HepG2 (cell line): Measurements from ENCODE around the gene HIVEP2. TPM values are rescaled to one million over a fixed set of nuclear protein-coding genes. Genes with fewer than 3 reads are reported as not detected.
A peak's percentile ranks its signal among the peaks of the same experiment; 100 is the strongest.

Source experiments
- BATF2 ChIP-seq: sonication (generic); formaldehyde crosslinking; IDR thresholded peaks from 2 replicates; pipeline ENCODE4 v1.8.0; 2022; ENCODE audit warnings: mild to moderate bottlenecking, missing genetic modification reagents, moderate library complexity
- CHCHD3 ChIP-seq: sonication (generic); formaldehyde crosslinking; IDR thresholded peaks from 2 replicates; pipeline ENCODE4 v1.8.0; 2022; ENCODE audit warnings: mild to moderate bottlenecking, missing genetic modification reagents, moderate library complexity
- FOSL1 ChIP-seq: sonication (generic); formaldehyde crosslinking; IDR thresholded peaks from 2 replicates; pipeline ENCODE4 v1.9.0; 2021; ENCODE audit warnings: missing genetic modification reagents, borderline replicate concordance
- FOSL2 ChIP-seq: sonication (generic); formaldehyde crosslinking; IDR thresholded peaks from 2 replicates; pipeline ENCODE4 v1.4.0; 2020; ENCODE audit warnings: missing genetic modification reagents
- MAX ChIP-seq: IDR thresholded peaks from 2 replicates; pipeline ENCODE4 v1.6.1; 2012; ENCODE audit warnings: inconsistent platforms
- MXD4 ChIP-seq: IDR thresholded peaks from 2 replicates; pipeline ENCODE4 v1.6.1; 2016; ENCODE audit warnings: mild to moderate bottlenecking, missing biosample characterization, missing genetic modification reagents
- NFRKB ChIP-seq: fragments of 450-650 bp; IDR thresholded peaks from 2 replicates; pipeline ENCODE4 v1.6.1; 2017
- NFYB ChIP-seq: sonication (generic); formaldehyde crosslinking; IDR thresholded peaks from 2 replicates; pipeline ENCODE4 v1.4.0; 2020; ENCODE audit warnings: missing genetic modification reagents
- NR2C2 ChIP-seq: sonication (generic); formaldehyde crosslinking; IDR thresholded peaks from 2 replicates; pipeline ENCODE4 v1.4.0; 2020; ENCODE audit warnings: missing genetic modification reagents, mild to moderate bottlenecking, moderate library complexity, borderline replicate concordance
- RBAK ChIP-seq: sonication (generic); formaldehyde crosslinking; IDR thresholded peaks from 2 replicates; pipeline ENCODE4 v1.5.1; 2020; ENCODE audit warnings: mild to moderate bottlenecking, missing genetic modification reagents
- RBM22 ChIP-seq: fragments of 200-400 bp; formaldehyde crosslinking; optimal IDR thresholded peaks from 2 replicates; pipeline ENCODE3; 2017; ENCODE audit warnings: mild to moderate bottlenecking, low read length, moderate library complexity
- SCMH1 ChIP-seq: sonication (generic); formaldehyde crosslinking; IDR thresholded peaks from 2 replicates; pipeline ENCODE4 v1.9.0; 2021; ENCODE audit warnings: missing genetic modification reagents, mild to moderate bottlenecking, borderline replicate concordance
- SOX5 ChIP-seq: IDR thresholded peaks from 2 replicates; pipeline ENCODE4 v1.6.1; 2016; ENCODE audit warnings: borderline replicate concordance
- TERF1 ChIP-seq: sonication (generic); formaldehyde crosslinking; IDR thresholded peaks from 2 replicates; pipeline ENCODE4 v1.8.0; 2022; ENCODE audit warnings: mild to moderate bottlenecking, missing genetic modification reagents, moderate library complexity
- ZBTB3 ChIP-seq: sonication (generic); formaldehyde crosslinking; IDR thresholded peaks from 2 replicates; pipeline ENCODE4 v1.4.0; 2020; ENCODE audit warnings: low read depth, mild to moderate bottlenecking, moderate library complexity, missing genetic modification reagents, borderline replicate concordance
- ZNF264 ChIP-seq: sonication (generic); formaldehyde crosslinking; IDR thresholded peaks from 2 replicates; pipeline ENCODE4 v1.4.0; 2020; ENCODE audit warnings: missing genetic modification reagents
- ZNF318 ChIP-seq: sonication (generic); formaldehyde crosslinking; IDR thresholded peaks from 2 replicates; pipeline ENCODE4 v1.4.0; 2020; ENCODE audit warnings: mild to moderate bottlenecking, missing genetic modification reagents
- ZNF460 ChIP-seq: sonication (generic); formaldehyde crosslinking; IDR thresholded peaks from 2 replicates; pipeline ENCODE4 v1.5.1; 2020; ENCODE audit warnings: missing genetic modification reagents, mild to moderate bottlenecking, borderline replicate concordance
- ZNF75D ChIP-seq: sonication (generic); formaldehyde crosslinking; IDR thresholded peaks from 2 replicates; pipeline ENCODE4 v1.8.1; 2023; ENCODE audit warnings: missing genetic modification reagents, mild to moderate bottlenecking, borderline replicate concordance
- ZZZ3 ChIP-seq: sonication (generic); formaldehyde crosslinking; IDR thresholded peaks from 2 replicates; pipeline ENCODE4 v1.4.0; 2020; ENCODE audit warnings: missing genetic modification reagents, mild to moderate bottlenecking, borderline replicate concordance
- polyA plus RNA-seq, 8 experiments: library from polyadenylated mRNA; depleted of rRNA in 3 of 8; stranded (reverse) in 7 of 8; unstranded in 1 of 8; fragments of >200 nt; fragmentation: Illumina TruSeq in 4 of 8; extraction: Trizol in 4 of 8; gene quantifications; 2 replicates each; pipeline versions ENCODE4 v1.2.1 to v1.2.3, GENCODE V29; 2011 to 2016; ENCODE audit warnings: low read depth in 4 of 8, missing spikeins in 1 of 8, mixed read lengths in 1 of 8; ENCODE audit not compliant: insufficient read depth in 1 of 8
- total RNA-seq, 5 experiments: library from RNA; depleted of rRNA; stranded (reverse); fragments of >200 nt; fragmentation: Illumina TruSeq; extraction: Trizol; gene quantifications; 2 replicates each; pipeline ENCODE4 v1.2.3, GENCODE V29; 2016; ENCODE audit warnings: low read depth in 1 of 5

The HIVEP2 gene
- total and polyA plus RNA-seq, 2 of the 13 experiments (the other 11 are each of a cell fraction or from before 2014, with no cell fraction given): 3.4 to 12.9 TPM

GRCh38 chr6:142946924-142947713, 2.1 kb upstream of the HIVEP2 start (continued):
- no peak for TF ChIP-seq ZNF318 (CRISPR knock-in tag)
- no peak for TF ChIP-seq FOSL1 (CRISPR knock-in tag)
- TF ChIP-seq TERF1 (CRISPR knock-in tag): peak; percentile 87; the same call in 1 of the 2 replicates
- no peak for TF ChIP-seq RBM22
- TF ChIP-seq SOX5 (CRISPR knock-in tag): peak; percentile 73; the same call in 1 of the 2 replicates
- TF ChIP-seq ZNF75D (CRISPR knock-in tag): no peak
- no peak for TF ChIP-seq NFYB (CRISPR knock-in tag)
- TF ChIP-seq NR2C2 (CRISPR knock-in tag): no peak
- TF ChIP-seq ZZZ3 (CRISPR knock-in tag): no peak; the same call in 1 of the 2 replicates
- no peak for TF ChIP-seq ZNF264 (CRISPR knock-in tag)
- TF ChIP-seq MAX: peak; percentile 68
- no peak for TF ChIP-seq SCMH1 (CRISPR knock-in tag)
- no peak for TF ChIP-seq CHCHD3 (CRISPR knock-in tag)
- peak; percentile 52; the same call in 1 of the 2 replicates for TF ChIP-seq FOSL2 (CRISPR knock-in tag)
- TF ChIP-seq ZBTB3 (CRISPR knock-in tag): no peak
- no peak for TF ChIP-seq NFRKB
- peak; percentile 71; the same call in 1 of the 2 replicates for TF ChIP-seq BATF2
- TF ChIP-seq ZNF460 (CRISPR knock-in tag): no peak
- no peak for TF ChIP-seq RBAK (CRISPR knock-in tag)
- no peak; the same call in none of the 2 replicates for TF ChIP-seq MXD4 (CRISPR knock-in tag)
